Neuron (in vitro differentiated cells): ENCODE measurements around the gene MFN1.

Source experiments
- H2AFZ ChIP-seq: one replicate; pipeline ENCODE4 v1.6.1; 2013; ENCODE audit warnings: low read depth, mild to moderate bottlenecking, inconsistent platforms, low read length, moderate library complexity
- H3K27me3 ChIP-seq: one replicate; pipeline ENCODE4 v1.6.1; 2013; ENCODE audit warnings: low read length; ENCODE audit not compliant: insufficient read depth
- H3K36me3 ChIP-seq: one replicate; pipeline ENCODE4 v1.6.1; 2013; ENCODE audit warnings: low read length; ENCODE audit not compliant: insufficient read depth
- H3K4me1 ChIP-seq: one replicate; pipeline ENCODE4 v1.6.1; 2013; ENCODE audit warnings: low read length; ENCODE audit not compliant: insufficient read depth
- H3K4me3 ChIP-seq: 2 replicates; pipeline ENCODE4 v1.5.1; 2013; ENCODE audit warnings: mild to moderate bottlenecking, low read length, moderate library complexity
- H3K9me3 ChIP-seq: one replicate; pipeline ENCODE4 v1.6.1; 2013; ENCODE audit warnings: low read length

MFN1 gene

GRCh38 chr3:179322286-179323196 is 25.0 kb upstream of the MFN1 start, which contains the start of gene ZNF639:
Gene ZNF639 (plus strand): TSS chr3:179323031. CDS start chr3:179328294, 5,263 bp downstream.
- peaks cover 2% of the 10 kb centered on the region for H3K27me3 ChIP-seq
- peak within 1 kb of the TSS; percentile 94 for H3K4me3 ChIP-seq
- H3K36me3 ChIP-seq: peaks cover 10% of the 10 kb centered on the region
- H3K4me1 ChIP-seq: peaks cover 12% of the 10 kb centered on the region
- no peaks in the 10 kb centered on the region for H3K9me3 ChIP-seq
- H2AFZ ChIP-seq: peak within 1 kb of the TSS; percentile 77

DNA sequence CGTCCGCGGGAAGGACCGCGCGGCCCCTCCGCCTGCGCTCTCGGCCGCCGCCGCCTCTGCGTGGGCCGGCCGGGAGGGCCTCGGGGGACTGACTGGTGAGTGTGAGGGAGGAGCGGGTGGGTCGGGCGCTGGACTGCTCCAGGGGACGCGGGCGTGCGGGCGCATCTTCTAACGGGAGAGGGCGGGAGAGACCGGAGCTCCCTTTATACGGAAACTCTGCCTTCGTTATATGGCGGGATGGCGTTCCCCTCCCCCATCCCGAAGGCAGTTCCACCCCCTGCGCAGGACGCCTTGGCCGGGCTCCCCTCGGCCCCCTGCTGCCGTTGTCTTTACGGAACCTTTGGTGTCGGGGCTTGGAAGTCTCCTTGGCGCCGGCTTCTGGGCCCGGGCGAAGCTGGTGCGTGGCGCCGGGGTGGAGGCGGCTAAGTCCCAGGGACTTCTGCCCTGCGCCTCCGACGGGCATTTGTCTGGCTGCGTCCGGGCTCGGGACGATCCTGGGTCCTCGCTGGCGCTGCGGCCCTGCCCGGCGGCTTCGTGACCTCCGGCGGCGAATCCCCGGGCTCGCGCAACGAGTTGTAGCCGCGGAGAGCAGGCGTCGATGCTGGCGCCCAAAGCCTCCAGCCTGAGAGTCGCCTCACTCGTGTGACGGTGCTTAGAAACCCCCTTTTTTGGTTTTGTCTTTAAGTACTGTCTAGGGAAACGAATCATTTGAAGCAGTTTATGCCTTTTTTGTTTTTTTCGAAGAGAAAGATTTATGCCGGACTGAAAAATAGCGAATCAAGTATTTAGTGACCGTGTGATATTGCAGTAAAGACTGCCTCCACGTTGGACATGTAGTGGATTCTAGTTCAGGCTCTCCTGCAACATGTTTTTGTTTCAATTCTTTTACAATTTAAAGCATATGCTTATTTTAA is 24.1 kb upstream of the MFN1 start:
- Histone ChIP-seq H3K4me1 (peaks cover 12% of the 10 kb centered on the region), H2AFZ (peak overlapping the region; percentile 77), H3K9me3 (no peaks in the 10 kb centered on the region), H3K36me3 (peaks cover 15% of the 10 kb centered on the region), H3K4me3 (peak overlapping the region; percentile 94), H3K27me3 (no peaks in the 10 kb centered on the region)

DNA sequence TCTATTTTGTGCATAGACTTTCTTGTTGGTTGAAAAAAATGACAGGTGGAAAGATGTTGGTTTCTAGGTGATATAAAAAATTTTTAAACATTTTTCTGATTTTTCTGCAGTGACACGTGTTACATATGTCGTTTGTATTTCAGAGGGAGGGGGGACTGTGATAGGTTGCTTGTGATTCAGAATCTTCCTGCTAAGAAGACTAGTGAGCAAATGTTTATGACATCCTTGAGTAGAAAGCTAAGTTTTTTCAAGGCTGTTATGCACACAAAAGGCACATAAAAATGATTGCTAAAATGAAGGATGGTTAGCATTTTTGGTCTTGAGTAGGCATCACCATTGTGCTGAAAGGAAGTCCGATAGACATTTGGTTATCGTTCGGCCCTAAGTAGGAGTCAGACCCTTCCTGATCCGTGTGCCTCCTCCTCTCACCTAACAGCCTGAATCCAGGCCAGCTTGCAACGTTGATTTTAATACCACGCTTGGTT is 23.2 kb upstream of the MFN1 start:
- Histone ChIP-seq H3K27me3 (no peaks in the 10 kb centered on the region), H3K9me3 (no peaks in the 10 kb centered on the region), H2AFZ (peak overlapping the region; percentile 77), H3K36me3 (peaks cover 22% of the 10 kb centered on the region), H3K4me1 (peaks cover 12% of the 10 kb centered on the region), H3K4me3 (peak overlapping the region; percentile 94)

DNA sequence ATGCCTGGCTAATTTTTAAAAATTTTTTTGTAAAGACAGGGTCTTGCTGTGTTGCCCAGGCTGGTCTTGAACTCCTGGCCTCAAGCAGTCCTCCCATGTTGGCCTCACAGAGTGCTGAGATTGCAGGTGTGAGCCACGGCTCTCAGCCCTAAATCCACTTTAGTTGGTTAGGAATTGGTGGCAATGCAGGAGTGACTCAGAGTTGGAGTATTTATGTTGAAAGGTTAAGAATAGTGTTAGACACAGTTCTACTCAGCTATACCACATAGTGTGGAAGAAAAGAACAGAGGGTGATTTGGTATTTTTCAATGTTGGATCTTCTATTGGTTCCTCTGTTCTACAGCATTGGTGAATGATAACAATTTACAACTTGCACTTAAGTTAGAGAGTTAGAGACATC is 17.1 kb upstream of the MFN1 start:
- Histone ChIP-seq H2AFZ (no peak overlapping the region), H3K27me3 (no peaks in the 10 kb centered on the region), H3K9me3 (no peaks in the 10 kb centered on the region), H3K4me1 (no peaks in the 10 kb centered on the region), H3K4me3 (no peak overlapping the region), H3K36me3 (peaks cover 74% of the 10 kb centered on the region)

DNA sequence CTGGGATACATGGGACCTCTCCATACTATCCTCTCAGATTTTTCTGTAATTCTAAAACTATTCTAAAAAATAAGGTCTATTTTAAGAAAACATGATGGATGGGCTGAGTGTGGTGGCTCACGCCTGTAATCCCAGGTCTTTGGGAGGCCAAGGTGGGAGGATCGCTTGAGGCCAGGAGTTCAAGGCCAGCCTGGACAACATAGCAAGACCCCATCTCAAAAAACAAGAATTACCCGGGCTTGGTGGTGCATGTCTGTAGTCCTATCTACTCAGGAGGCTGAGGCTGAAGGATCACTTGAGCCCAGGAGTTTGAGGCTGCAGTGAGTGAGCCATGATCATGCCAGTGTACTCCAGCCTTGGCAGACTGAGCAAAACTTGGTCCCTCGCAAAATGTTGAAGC is 15.3 kb upstream of the MFN1 start:
- Histone ChIP-seq H3K36me3 (peaks cover 75% of the 10 kb centered on the region), H3K4me1 (no peaks in the 10 kb centered on the region), H3K9me3 (no peaks in the 10 kb centered on the region), H3K4me3 (no peak overlapping the region), H3K27me3 (no peaks in the 10 kb centered on the region), H2AFZ (no peak overlapping the region)

- Histone ChIP-seq H3K27me3 (no peaks in the 10 kb centered on the region), H3K9me3 (no peaks in the 10 kb centered on the region), H2AFZ (no peak overlapping the region), H3K4me1 (no peaks in the 10 kb centered on the region), H3K36me3 (peaks cover 70% of the 10 kb centered on the region), H3K4me3 (no peak overlapping the region)
These were observed 14.4 kb upstream of the MFN1 start for GRCh38 chr3:179333084-179333483.

GRCh38 chr3:179336345-179336929 is 11.1 kb upstream of the MFN1 start:
- H2AFZ ChIP-seq: no peak overlapping the region
- H3K9me3 ChIP-seq: no peaks in the 10 kb centered on the region
- no peak overlapping the region for H3K4me3 ChIP-seq
- no peaks in the 10 kb centered on the region for H3K4me1 ChIP-seq
- H3K27me3 ChIP-seq: no peaks in the 10 kb centered on the region
- H3K36me3 ChIP-seq: peaks cover 43% of the 10 kb centered on the region

GRCh38 chr3:179348325-179349013 is 960 bp downstream of the MFN1 start:
- H3K9me3 ChIP-seq: no peaks in the 10 kb centered on the region
- H3K4me1 ChIP-seq: peaks cover 10% of the 10 kb centered on the region
- peaks cover 33% of the 10 kb centered on the region for H3K36me3 ChIP-seq
- H3K4me3 ChIP-seq: peak overlapping the region; percentile 93
- no peaks in the 10 kb centered on the region for H3K27me3 ChIP-seq
- H2AFZ ChIP-seq: peak overlapping the region; percentile 50

GRCh38 chr3:179355996-179356395 is 8.5 kb downstream of the MFN1 start:
- H3K4me1 ChIP-seq: no peaks in the 10 kb centered on the region
- no peak overlapping the region for H3K4me3 ChIP-seq
- H2AFZ ChIP-seq: no peak overlapping the region
- H3K36me3 ChIP-seq: peaks cover 70% of the 10 kb centered on the region
- H3K9me3 ChIP-seq: no peaks in the 10 kb centered on the region
- no peaks in the 10 kb centered on the region for H3K27me3 ChIP-seq

DNA sequence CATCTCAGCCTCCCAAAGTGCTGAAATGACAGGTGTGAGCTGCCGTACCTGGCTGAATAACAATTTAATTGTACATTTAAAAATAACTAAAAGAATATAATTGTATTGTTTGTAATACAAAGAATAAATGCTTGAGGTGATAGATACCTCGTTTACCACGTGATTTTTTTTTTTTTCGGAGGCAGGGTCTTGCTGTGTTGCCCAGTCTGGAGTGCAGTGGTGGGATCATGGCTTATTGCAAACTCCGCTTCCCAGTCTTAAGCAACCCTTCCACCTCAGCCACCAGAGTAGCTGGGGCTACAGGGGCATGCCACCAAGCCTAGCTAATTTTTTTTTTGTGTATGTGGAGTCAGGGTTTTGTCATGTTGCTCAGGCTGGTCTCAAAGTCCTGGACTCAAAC is 15.8 kb downstream of the MFN1 start:
- Histone ChIP-seq H3K36me3 (peaks cover 54% of the 10 kb centered on the region), H3K27me3 (no peaks in the 10 kb centered on the region), H2AFZ (no peak overlapping the region), H3K4me3 (no peak overlapping the region), H3K4me1 (no peaks in the 10 kb centered on the region), H3K9me3 (no peaks in the 10 kb centered on the region)

- H2AFZ ChIP-seq: no peak overlapping the region
- H3K4me3 ChIP-seq: no peak overlapping the region
- H3K9me3 ChIP-seq: no peaks in the 10 kb centered on the region
- H3K36me3 ChIP-seq: peaks cover 33% of the 10 kb centered on the region
- H3K27me3 ChIP-seq: no peaks in the 10 kb centered on the region
- H3K4me1 ChIP-seq: no peaks in the 10 kb centered on the region
These were observed 22.1 kb downstream of the MFN1 start for GRCh38 chr3:179369621-179370020.

DNA sequence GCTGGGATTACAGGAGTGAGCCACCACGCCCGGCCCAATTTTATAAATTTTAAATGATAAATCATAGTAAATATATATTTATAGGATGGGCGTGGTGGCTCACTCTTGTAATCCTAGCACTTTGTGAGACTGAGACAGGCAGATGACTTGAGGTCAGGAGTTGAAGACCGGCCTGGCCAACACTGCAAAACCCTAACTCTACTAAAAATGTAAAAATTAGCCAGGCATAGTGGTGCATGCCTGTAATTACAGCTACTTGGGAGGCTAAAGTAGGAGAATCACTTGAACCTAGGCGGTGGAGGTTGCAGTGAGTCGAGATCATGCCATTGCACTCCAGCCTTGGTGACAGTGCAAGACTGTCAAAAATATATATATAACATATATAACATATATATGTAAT is 26.4 kb downstream of the MFN1 start:
- H3K9me3 ChIP-seq: no peaks in the 10 kb centered on the region
- peaks cover 24% of the 10 kb centered on the region for H3K36me3 ChIP-seq

More for the DNA sequence above, 26.4 kb downstream of the MFN1 start:
- no peaks in the 10 kb centered on the region for H3K4me1 ChIP-seq
- no peaks in the 10 kb centered on the region for H3K27me3 ChIP-seq
- H3K4me3 ChIP-seq: no peak overlapping the region
- no peak overlapping the region for H2AFZ ChIP-seq
